GM21515 (cell line): ENCODE data around the gene TNFRSF13B.

Source experiments
- ATAC-seq: cut with Tn5 transposase; IDR thresholded peaks from one replicate; pipeline ENCODE4 v1.9.1; 2021; ENCODE audit not compliant: unreplicated experiment

Gene TNFRSF13B

GRCh38 chr17:16940116-16940881 lies 31.6 kb downstream of the TNFRSF13B start:
- ATAC-seq: no peak

- ATAC-seq: no peak
Measured at GRCh38 chr17:16939606-16940115, 32.3 kb downstream of the TNFRSF13B start.

GRCh38 chr17:16939208-16939576 lies 32.7 kb downstream of the TNFRSF13B start:
- ATAC-seq: no peak

- no peak for ATAC-seq
Measured at GRCh38 chr17:16938496-16939207, 33.3 kb downstream of the TNFRSF13B start.

- ATAC-seq: no peak
Measured at GRCh38 chr17:16938031-16938430, 33.9 kb downstream of the TNFRSF13B start.

GRCh38 chr17:16937431-16937830 lies 34.5 kb downstream of the TNFRSF13B start:
- ATAC-seq: no peak

- no peak for ATAC-seq
Measured at GRCh38 chr17:16936536-16937310, 35.2 kb downstream of the TNFRSF13B start.

- ATAC-seq: no peak
Measured at GRCh38 chr17:16935786-16936185, 36.1 kb downstream of the TNFRSF13B start.

GRCh38 chr17:16935241-16935663 lies 36.7 kb downstream of the TNFRSF13B start:
- no peak for ATAC-seq

GRCh38 chr17:16934836-16935235 lies 37.1 kb downstream of the TNFRSF13B start:
- no peak for ATAC-seq

- ATAC-seq: no peak
Measured at GRCh38 chr17:16934133-16934795, 37.7 kb downstream of the TNFRSF13B start.

GRCh38 chr17:16933317-16934132 lies 38.4 kb downstream of the TNFRSF13B start:
- ATAC-seq: no peak

GRCh38 chr17:16932611-16933010 lies 39.3 kb downstream of the TNFRSF13B start:
- ATAC-seq: no peak

GRCh38 chr17:16932156-16932555 lies 39.8 kb downstream of the TNFRSF13B start:
- ATAC-seq: no peak

GRCh38 chr17:16931318-16932060 lies 40.4 kb downstream of the TNFRSF13B start:
- no peak for ATAC-seq

- no peak for ATAC-seq
Measured at GRCh38 chr17:16930571-16931317, 41.2 kb downstream of the TNFRSF13B start.

GRCh38 chr17:16929757-16930520 lies 42.0 kb downstream of the TNFRSF13B start:
- ATAC-seq: no peak
